Stimulated activated CD4-positive, alpha-beta T cell treated with anti-CD3 and anti-CD28 coated beads, Interleukin-1b, Interleukin-23, amount 100 ng/mL, for 1 hour (primary cell): ENCODE measurements around the gene ABAT.
"Not testable (repeated sequence)": the region's sequence is repeated elsewhere in the genome, so short reads cannot be mapped to it uniquely, and the experiment has no call there.

ENCODE experiments used
- DNase-seq, 2 donors: peaks; one replicate each; pipeline ENCODE4 v3.0.0-alpha.2; 2020; ENCODE audit warnings: low read depth in 2 of 2

Gene ABAT

GRCh38 chr16:8785408-8785807, 111.0 kb downstream of the ABAT start:
- no peak for DNase-seq

DNA sequence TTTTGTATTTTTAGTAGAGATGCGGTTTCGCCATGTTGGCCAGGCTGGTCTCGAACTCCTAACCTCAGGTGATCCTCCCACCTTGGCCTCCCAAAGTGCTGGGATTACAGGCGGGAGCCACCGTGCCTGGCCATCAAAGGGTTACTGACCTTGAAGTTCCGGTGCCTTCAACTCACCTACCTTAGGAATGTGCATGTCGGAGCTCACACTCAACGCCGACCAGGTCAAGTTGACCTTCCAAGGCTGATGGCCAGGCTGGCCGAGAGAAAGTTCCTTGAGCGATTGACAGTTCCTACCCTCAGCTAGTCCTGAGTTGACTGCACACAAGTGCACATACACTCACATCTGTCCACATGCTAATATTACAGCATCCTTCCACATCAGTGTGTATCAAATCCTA, 111.9 kb downstream of the ABAT start:
- DNase-seq, result not testable (repeated sequence)

DNA sequence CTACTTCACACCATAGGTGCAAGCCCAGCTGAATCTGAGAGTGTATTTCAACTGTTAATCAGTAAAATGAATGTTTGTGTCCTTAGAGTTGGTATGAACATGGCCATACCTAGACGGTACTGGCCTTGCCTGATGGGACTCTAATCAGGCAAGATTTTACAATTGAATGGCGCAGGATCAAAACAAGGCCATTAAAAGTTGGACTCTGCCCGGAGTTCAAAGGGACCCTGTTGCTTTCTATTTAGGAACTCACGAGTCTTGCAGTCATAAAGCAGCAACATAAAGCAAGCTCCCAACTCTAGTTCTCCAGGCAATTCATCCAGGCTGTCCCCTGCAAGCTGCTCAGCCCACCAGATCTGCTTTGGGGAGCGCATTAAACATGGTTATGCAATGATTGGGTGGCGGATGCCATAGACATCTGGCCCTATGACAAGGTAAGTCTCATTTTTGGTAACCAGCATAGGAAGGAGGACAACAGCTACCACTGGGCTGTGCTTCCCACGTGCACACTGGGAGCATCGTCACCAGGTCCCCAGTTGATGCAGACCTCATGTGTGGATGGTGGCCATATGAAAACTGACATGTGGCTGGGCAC, 114.3 kb downstream of the ABAT start:
- DNase-seq, result no peak

DNA sequence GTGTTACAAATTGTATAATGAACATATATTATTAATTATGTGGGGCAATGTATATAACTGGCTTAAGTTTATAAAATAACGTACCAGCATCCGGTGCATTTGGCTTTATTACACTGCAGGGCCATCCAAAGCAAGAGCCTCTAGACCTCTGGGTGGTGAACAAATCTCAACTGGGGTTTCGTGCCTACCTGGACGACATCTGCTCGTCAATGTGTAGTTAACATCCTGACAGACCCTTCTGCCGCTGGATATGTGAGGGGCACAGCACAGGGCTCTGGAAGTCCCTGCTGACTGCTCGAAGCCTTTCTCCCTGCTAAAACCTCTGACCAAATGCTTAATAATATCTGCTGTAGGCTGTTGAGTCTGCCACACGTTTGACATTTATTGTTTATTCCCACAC, 120.7 kb downstream of the ABAT start:
- no peak for DNase-seq

DNA sequence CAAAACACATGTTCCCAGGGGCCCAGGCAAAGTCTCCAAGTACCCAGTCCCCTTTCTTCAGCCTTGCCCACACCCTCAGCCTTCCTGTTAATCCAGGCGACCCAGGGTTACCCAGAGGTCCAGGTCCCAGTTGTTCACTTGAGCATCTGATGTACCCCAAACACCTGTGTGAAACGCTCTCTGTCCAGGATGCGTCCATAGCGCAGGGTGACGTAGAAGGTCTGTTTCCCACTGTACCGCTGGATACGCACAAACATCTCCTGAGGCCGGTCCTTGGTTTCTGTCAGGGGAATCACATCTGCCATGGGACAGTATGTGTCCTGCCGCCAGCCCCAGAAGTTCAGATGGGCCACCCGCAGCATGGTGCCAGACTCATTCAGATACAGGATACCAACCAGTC, 121.4 kb downstream of the ABAT start:
- no peak for DNase-seq

DNA sequence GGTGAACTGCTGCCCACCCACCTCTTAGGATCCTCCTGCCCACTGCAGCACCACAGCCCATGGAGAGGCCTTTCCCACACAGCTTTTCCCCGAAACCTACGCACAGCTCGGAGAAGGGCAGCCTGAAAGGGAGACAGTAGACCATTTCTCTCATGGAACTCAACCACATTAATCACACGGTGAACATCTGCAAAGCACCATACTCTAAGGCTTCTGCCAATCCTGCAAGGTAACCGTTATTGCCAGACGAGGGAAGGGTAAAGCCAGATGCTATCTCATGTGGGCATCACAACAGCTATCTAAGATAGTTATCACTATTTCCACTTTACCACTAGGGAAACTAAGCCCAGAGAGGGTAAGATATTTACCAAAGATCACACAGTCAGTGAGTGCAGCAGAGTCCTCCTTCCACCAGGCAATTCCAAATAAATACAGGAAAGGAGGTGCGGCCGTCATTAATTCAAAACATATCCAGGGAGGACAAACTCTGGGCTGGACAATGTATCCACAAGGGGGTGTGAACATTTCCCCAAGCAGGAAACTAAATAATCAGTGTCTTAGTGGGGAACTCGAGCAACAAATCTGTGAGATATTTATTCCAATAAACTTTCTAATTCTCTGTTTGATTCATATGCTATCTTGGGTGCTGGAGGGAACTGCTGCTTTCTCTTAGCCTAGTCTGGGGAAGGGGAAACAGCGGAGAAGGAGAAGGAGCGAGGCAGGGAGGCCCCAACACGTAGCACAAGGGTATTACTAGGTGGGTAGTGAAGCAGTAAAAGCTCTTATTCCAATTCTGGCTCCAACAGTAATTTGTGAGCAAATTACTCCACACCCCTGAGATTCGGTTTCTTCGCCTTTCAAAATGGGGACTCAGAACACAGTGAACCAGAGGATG, 122.3 kb downstream of the ABAT start:
- DNase-seq, result no peak

DNA sequence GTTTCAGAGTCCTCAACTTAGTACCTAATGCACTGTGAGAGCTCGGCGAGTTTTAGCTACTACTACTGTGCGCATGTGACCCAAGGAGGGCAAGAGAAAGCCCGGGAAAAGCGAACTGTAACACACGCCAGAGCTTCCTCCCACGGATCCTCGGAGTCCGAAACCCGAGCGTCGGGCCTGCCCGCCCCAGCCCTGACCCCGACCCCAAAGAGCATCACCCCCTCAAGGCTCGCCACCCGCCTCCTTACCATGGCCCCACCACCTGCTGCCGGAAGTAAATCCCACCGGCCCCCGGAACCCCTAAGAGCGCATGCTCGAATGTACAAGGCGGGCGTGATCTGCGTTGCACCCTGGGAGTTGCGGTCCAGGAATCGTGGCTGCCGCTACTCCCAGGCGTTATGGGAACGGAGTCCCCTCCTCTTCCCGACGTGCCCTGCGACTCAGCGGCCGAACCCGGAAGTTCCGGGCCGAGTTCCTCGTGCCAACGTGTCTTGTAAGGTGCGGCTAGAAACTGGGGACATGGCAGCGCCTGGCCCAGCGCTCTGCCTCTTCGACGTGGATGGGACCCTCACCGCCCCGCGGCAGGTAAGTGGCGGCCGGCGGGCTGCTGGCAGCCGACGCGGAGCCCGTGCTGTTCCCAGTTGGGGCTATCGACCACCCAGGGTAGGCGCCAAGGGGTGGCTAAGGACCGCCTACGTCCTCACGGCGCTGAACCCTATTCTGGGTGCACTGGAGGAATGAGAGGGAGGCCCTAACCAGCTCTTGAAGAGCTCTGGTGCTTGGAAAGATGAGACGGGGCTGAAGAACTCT, 123.2 kb downstream of the ABAT start, which contains the start of the genes PMM2 and TMEM186:
Gene PMM2, plus strand, starts transcription at position 476 of the 810 bp plus-strand sequence. Its CDS starts 44 bp downstream, at position 520.
Gene TMEM186, minus strand, starts transcription at position 276 of the 810 bp plus-strand sequence. Its CDS starts 25 bp downstream, at position 251.
- DNase-seq, result peak; percentile 84

DNA sequence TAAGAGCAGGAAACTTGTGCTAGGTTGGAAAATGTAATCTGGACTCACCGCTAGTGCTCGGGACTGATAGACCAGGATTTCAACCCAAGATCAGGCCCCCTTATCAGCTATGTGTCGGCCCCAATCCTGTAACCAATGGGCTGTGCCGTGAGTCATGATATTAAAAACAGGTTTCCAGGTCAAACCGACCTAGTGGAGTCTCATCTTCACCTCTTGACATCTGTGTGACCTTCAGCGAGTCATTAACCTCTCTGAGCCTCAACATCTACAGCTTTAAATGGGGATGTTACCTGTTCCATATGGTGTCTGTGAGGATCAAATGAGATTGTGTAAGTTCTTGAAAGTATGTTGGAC, 123.7 kb downstream of the ABAT start:
- DNase-seq, result no peak

DNA sequence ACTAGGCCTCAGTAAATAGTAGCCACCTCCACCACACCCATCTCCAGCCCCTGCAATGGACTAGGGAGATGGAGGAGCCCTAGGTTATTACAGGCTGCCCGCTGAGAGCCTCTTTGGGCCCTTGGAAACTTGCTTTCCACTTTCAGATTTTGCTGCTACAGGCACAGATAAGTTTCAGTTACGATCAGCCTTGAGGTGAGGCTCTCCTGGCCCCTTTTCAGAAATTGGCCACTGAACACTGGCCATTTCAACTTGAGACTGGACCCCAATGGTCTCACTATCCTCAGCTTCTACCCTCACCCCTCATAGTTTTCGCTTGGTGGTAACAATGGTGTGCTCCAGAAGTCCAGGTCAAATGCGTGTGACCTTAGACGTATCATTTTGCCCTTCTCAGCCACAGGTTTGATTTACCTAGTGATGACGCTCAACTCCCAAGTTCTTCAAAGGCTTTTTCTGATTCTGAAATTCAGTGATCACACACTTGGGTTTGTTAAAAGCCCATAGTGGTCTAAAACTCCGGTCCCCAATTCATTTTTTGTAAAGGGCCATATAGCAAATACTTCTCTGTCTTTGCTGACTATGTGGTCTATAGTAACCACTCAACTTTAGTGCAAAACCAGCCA, 124.2 kb downstream of the ABAT start:
- no peak for DNase-seq

GRCh38 chr16:8801701-8802100, 127.3 kb downstream of the ABAT start:
- no peak for DNase-seq

- DNase-seq, result not testable (repeated sequence)
Observed at GRCh38 chr16:8803733-8804132, 129.3 kb downstream of the ABAT start.

DNA sequence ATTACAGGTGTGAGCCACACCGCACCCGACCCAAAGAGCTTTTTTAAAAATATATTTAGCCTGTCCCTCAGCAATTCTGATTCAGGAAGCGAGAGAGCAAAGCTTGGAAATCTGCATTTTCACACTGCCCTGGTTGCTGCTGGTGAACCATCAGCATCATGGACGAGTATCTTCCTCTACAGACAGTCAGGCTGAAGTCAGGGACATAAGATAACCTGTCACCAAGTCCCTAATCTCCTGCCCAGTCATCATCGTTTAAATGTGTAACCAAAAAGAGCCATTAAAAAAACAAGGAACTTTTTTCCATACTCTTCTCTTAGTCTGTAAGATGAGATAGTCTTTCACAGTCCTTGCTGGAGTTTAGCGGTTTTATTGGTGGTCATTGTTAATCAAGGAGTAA, 129.9 kb downstream of the ABAT start:
- no peak for DNase-seq

DNA sequence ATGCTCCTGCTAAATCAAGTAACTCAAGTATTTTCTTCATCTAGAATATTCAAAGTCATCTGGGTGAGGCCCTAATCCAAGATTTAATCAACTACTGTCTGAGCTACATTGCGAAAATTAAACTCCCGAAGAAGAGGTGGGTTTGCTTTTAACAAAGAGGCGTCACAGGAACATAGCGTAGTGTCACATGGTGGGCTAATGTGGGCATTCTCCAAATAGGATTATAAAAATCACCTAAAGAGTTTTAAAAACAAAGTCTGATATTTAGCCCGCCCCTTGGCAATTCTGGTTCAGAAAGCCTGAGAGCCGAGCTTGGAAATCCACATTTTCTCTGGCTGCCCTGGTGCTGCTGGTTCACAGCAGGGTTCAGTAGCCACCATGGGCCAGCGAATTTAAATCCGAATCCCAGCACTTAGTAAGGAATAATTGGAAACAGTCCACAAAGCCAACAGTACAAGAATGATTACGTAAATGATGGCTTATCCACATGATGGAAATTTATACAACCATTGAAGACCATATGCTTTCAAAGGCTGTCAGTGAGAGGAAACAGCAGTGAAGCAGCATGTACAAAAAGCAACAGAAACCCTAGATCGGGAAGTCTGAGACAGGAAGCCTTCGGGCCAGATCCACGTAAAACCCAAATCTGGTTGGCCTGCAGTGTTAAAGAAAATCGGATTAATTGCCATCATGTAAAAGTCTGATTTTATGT, 132.0 kb downstream of the ABAT start:
- no peak for DNase-seq

- DNase-seq, result no peak
Observed at GRCh38 chr16:8807189-8807588, 132.8 kb downstream of the ABAT start.

DNA sequence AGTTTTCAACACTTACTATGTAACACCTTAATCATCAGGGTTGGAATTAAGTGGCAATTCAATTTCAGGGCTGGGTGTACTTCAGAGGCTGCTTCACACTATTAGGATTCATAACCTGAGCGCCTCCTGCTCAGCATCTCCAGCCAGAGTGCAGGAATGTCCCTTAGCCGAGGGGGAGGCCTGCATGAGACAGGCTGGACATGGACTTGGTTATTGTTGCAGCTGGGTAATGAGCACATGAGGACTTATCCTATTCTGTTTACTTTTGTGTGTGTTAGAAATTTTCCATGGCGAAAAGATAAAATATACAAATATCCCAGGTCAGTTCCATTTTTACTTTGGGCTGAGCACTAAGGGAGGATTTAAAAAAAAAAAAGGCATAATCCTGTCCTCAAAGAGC, 133.6 kb downstream of the ABAT start:
- no peak for DNase-seq

GRCh38 chr16:8808613-8809353, 134.4 kb downstream of the ABAT start:
- no peak for DNase-seq

GRCh38 chr16:8812162-8812843, 137.9 kb downstream of the ABAT start:
- no peak for DNase-seq

DNA sequence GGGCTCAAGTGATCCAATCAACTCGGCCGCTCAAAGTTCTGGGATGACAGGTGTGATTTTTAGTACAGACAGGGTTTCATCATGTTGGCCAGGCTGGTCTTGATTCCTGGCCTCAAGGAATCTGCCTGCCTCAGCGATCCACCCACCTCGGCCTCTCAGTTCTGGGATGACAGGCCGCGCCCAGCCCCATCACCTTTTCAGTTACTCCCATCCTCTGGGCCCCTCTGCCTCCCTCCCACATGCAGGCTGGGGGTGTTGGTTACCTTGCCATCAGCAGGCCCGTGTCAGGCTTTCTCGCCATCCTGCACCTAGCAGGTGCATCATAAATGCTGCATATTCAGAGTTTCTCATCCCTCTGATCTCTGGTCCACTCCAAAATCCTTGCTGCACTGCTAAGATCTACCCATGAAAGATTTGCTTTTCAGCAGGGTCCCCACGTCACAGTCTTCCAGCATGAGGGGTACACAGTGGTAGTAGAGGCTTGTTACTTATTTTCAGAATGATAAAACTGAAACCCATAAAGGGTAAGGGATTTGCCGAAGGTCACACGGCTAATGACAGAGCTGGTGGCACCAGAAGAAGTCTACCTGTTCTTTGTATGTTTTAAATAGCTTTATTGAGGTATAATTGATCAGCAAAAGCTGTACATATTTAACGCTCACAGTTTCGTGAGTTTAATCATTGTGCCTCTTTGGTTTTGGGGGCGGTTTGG, 139.8 kb downstream of the ABAT start:
- no peak for DNase-seq

- DNase-seq, result no peak
Observed at GRCh38 chr16:8816967-8817655, 142.7 kb downstream of the ABAT start.
